CD4-positive, alpha-beta T cell treated with Interleukin-6 for 4 hours (primary cell): ENCODE results near the gene SCN8A.
"Not testable (repeated sequence)": the region's sequence is repeated elsewhere in the genome, so short reads cannot be mapped to it uniquely, and the experiment has no call there.

Experiments used
- DNase-seq: peaks from one replicate; pipeline ENCODE4 v3.0.0-alpha.2; 2020; ENCODE audit warnings: mixed read lengths

SCN8A gene

GRCh38 chr12:51591016-51591901, at the start of gene SCN8A:
Gene SCN8A, plus strand, starts transcription at chr12:51591233. Its CDS starts 71,585 bp downstream, at chr12:51662818.
- DNase-seq = peak; percentile 63

DNA sequence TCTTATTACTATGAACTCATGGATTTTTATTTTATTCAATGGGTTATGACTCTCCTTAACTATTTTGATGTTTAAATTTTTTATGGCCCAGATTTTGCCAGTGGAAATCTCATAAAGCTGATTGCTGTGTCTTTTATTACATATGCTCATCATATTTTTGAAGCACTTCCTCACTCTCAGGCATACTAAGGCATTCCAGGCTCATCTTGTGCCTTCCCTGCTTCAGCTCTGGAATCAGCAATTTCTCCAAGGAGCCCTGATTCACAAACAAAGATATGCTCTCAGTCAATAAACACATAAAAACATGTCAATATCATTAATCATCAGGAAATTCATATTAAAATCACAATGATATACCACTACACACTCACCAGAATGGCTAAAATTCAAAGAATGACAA, 44.9 kb upstream of the SCN8A start:
- no peak for DNase-seq

DNA sequence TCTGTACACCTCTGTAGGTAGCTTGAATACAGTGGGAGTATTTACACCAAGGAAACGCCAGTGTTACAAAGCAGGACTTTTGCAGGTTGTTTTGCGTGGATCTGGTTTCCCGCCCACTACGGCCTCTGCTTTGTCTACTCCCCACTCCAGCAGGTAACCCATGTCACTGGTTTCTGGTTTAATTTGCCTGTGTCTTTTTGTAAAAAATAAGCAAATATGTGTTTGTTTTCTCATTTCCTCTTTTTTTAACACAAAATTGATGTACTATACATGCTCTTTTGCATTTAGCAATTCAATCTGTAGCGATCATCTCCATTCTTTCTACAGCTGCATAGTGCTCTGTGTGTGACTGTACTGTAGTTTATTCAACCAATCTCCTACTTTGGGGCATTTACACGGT, 43.4 kb upstream of the SCN8A start:
- DNase-seq = no peak

GRCh38 chr12:51548241-51548640, 42.8 kb upstream of the SCN8A start:
- no peak for DNase-seq

- DNase-seq = no peak
Measured at GRCh38 chr12:51549637-51550036, 41.4 kb upstream of the SCN8A start.

DNA sequence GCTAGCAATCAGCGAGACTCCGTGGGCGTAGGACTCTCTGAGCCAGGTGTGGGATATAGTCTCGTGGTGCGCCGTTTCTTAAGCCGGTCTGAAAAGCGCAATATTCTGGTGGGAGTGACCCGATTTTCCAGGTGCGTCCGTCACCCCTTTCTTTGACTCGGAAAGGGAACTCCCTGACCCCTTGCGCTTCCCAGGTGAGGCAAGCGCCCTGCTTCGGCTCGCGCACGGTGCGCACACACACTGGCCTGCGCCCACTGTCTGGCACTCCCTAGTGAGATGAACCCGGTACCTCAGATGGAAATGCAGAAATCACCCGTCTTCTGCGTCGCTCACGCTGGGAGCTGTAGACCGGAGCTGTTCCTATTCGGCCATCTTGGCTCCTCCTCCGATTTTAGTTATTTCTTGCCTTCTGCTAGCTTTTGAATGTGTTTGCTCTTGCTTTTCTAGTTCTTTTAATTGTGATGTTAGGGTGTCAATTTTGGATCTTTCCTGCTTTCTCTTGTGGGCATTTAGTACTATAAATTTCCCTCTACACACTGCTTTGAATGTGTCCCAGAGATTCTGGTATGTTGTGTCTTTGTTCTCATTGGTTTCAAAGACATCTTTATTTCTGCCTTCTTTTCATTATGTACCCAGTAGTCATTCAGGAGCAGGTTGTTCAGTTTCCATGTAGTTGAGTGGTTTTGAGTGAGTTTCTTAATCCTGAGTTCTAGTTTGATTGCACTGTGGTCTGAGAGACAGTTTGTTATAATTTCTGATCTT, 22.6 kb upstream of the SCN8A start:
- DNase-seq = not testable (repeated sequence)

GRCh38 chr12:51579321-51579850, 11.6 kb upstream of the SCN8A start:
- DNase-seq = no peak

DNA sequence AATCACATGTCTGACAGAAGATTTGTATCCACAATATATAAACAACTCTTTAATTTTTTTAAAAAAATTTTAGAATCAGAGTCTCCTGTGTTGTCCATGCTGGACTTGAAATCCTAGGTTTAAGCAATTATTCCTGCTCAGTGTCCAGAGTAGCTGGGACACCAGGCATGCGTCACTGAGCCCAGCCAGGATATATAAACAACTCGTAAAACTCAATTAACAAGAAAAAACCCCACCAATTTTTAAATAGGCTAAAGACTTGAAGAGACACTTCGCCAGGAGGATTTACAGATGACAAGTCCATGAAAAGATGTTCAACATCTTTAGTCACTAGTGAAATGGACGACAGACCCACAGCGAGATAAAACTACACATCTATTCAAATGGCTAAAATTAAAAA, 2.0 kb upstream of the SCN8A start:
- DNase-seq = no peak

- no peak for DNase-seq
Measured at GRCh38 chr12:51589557-51590176, 1.4 kb upstream of the SCN8A start.

DNA sequence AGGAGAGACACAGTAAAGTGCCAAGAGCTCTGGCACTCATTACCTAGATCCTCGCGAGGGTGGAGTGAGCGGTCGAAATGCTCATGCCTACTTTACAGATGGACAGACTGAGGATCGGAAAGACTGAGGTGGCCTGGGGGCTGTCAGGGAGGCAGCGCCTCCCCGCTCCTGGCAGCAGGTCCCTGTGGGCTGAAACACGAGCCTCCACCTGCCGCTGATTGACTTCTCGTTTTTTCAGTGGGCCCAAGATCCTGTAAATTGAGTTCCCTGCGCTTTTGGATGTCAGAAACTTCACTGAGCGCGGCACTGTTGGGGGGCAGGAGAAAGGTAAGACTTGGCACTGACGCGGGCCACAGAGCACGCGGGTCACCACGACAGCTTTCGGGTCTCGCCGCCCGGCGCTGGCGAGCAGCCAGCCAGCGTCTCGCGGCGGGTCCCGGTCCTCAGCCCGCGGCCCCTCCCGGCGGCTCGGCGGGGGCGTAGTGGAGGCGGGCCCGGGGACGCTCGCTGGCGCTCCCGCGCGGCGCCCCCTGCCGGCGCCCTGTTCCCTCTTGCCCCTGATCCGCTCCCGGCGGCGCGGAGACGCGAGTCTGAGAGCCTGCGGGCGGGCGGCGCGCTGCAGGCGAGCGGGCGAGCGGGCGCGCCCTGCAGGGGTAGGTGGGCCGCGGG, 552 bp upstream of the SCN8A start:
- DNase-seq = peak; percentile 79

GRCh38 chr12:51592034-51592705, 1.1 kb downstream of the SCN8A start:
- DNase-seq = no peak

DNA sequence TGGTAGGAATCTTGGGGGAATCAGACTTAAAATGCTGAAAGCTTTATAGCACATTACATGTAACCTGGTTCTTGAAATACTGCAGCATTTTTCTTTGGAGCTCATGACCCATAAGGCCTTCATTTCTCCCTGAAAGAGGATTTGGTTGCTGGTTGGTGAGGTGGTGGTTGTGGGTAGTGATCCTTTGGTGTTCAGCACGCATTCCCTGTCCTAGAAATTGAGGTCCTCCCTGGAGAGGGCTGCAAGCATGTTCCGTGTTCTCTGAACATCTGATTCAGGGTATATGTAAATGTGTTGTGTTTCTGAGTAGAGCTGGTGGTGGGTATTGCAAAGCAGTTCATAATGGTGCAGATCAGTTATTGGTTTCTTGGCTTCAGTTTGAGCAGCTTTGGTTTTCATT, 2.0 kb downstream of the SCN8A start:
- DNase-seq = no peak

- DNase-seq = peak; percentile 16
Measured at GRCh38 chr12:51593539-51593938, 2.5 kb downstream of the SCN8A start.

GRCh38 chr12:51598156-51598555, 7.1 kb downstream of the SCN8A start:
- no peak for DNase-seq

DNA sequence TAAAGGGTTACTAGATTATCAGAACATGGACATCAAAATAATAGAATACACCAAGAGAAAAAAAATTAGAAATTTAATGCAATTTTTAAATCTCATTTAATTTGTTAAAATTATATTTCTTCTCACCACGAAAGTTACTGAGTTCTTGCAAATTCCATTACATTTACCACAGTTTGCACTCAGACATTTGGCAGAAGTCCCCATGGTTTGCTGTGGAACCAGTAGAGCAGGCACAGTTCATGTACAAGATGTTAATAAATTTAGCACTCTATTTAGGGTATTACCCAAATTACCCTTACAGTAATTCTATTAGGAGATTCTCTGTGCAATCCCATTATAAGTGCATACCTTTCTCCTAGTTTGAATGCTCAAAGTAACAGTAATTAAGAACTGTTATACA, 9.7 kb downstream of the SCN8A start:
- DNase-seq = no peak

- DNase-seq = no peak
Measured at GRCh38 chr12:51601241-51601640, 10.2 kb downstream of the SCN8A start.

- DNase-seq = not testable (repeated sequence)
Measured at GRCh38 chr12:51605896-51606295, 14.9 kb downstream of the SCN8A start.

- DNase-seq = not testable (repeated sequence)
Measured at GRCh38 chr12:51607197-51607596, 16.2 kb downstream of the SCN8A start.

GRCh38 chr12:51620448-51620847, 29.4 kb downstream of the SCN8A start:
- DNase-seq = no peak

GRCh38 chr12:51621156-51621922, 30.3 kb downstream of the SCN8A start:
- DNase-seq = no peak

DNA sequence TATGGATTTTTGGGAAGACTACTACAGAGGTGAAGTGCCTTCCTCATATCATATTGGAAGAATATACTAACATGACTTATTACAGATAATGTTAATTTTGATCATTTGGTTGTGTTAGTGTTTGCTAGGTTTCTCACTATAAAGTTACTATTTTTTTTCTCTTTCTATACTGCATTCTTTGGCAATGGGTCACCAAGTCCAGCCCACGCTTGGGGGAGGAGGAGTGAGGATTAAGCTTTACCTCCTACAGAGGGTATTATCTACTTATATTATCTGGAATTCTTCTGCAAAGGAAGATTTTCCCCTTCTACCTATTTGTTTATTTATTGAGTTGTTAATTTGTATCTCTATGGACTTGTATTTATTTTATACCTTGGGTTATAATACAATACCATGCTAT, 31.5 kb downstream of the SCN8A start:
- no peak for DNase-seq
